Erythroblast (primary cell): ENCODE measurements around the gene EPN2.

Source experiments
- GATA1 ChIP-seq: IDR thresholded peaks from 2 replicates; pipeline ENCODE4 v1.6.1; 2011; ENCODE audit warnings: low read depth, mild to moderate bottlenecking, control low read depth, low read length, moderate library complexity
- POLR2A ChIP-seq: IDR thresholded peaks from 2 replicates; pipeline ENCODE4 v1.6.1; 2011; ENCODE audit warnings: mild to moderate bottlenecking, low read length

DNA sequence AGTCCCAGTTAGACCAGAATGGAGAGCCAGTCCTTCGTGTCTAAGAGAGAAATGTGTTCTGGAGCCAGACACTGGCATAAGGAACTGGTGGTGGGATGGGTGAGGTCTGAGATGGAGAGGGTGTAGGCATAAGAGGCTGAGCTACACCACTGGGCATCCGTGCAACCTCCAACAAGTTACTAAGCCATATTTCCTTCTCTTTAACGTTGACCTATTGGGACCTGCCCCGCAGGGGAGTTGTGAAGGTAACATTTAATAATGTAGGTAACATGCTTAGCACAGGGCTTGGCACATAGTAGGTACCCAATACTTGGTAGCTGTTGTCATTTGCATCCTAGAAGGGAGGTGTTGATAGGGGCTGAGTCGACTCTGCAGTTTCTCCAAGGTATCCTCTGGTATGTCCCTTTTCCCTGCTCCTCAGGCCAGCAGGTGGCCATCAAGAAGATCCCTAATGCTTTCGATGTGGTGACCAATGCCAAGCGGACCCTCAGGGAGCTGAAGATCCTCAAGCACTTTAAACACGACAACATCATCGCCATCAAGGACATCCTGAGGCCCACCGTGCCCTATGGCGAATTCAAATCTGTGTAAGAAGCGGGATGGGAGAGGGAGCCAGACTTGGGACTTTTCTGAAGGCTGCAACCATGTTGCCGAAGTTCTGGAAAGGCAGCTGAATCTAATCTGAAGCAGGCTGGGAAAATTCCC, 142.3 kb downstream of the EPN2 start:
- TF ChIP-seq POLR2A (no peak), GATA1 (no peak)
